HepG2 (cell line): Measurements from ENCODE around the gene ZNF195. TPM values are rescaled to one million over a fixed set of nuclear protein-coding genes. Genes with fewer than 3 reads are reported as not detected.
A peak's percentile ranks its signal among the peaks of the same experiment; 100 is the strongest.

ENCODE experiments used
- KDM3A ChIP-seq: IDR thresholded peaks from 2 replicates; pipeline ENCODE4 v1.6.1; 2018; ENCODE audit warnings: low read depth, missing compliant biosample characterization
- MAF1 ChIP-seq: sonication (generic); formaldehyde crosslinking; IDR thresholded peaks from 2 replicates; pipeline ENCODE4 v1.5.0; 2020; ENCODE audit warnings: missing genetic modification reagents, borderline replicate concordance
- MIER3 ChIP-seq: IDR thresholded peaks from 2 replicates; pipeline ENCODE4 v1.6.1; 2016; ENCODE audit warnings: missing compliant biosample characterization, borderline replicate concordance
- MIXL1 ChIP-seq: IDR thresholded peaks from 2 replicates; pipeline ENCODE4 v1.6.1; 2016
- NFE2L1 ChIP-seq: sonication (generic); formaldehyde crosslinking; IDR thresholded peaks from 2 replicates; pipeline ENCODE4 v1.4.0; 2020; ENCODE audit warnings: missing genetic modification reagents, mild to moderate bottlenecking, borderline replicate concordance
- PHB2 ChIP-seq: fragments of 450-650 bp; IDR thresholded peaks from 2 replicates; pipeline ENCODE4 v1.6.1; 2018; ENCODE audit not compliant: partially characterized antibody
- SMAD3 ChIP-seq: sonication (generic); formaldehyde crosslinking; IDR thresholded peaks from 2 replicates; pipeline ENCODE4 v1.4.0; 2020; ENCODE audit warnings: missing genetic modification reagents
- SUZ12 ChIP-seq: fragments of 150-350 bp; IDR thresholded peaks from 2 replicates; pipeline ENCODE4 v1.6.1; 2014; ENCODE audit warnings: low read depth, low read length
- TBX2 ChIP-seq: sonication (generic); formaldehyde crosslinking; IDR thresholded peaks from 2 replicates; pipeline ENCODE4 v1.5.0; 2020; ENCODE audit warnings: missing genetic modification reagents, mild to moderate bottlenecking, borderline replicate concordance
- XBP1 ChIP-seq: sonication (generic); formaldehyde crosslinking; IDR thresholded peaks from 2 replicates; pipeline ENCODE4 v1.5.0; 2020; ENCODE audit warnings: missing genetic modification reagents
- YEATS4 ChIP-seq: sonication (generic); formaldehyde crosslinking; IDR thresholded peaks from 2 replicates; pipeline ENCODE4 v1.4.0; 2020; ENCODE audit warnings: missing genetic modification reagents, borderline replicate concordance
- ZFX ChIP-seq: sonication (generic); formaldehyde crosslinking; IDR thresholded peaks from 2 replicates; pipeline ENCODE4 v1.4.0; 2020; ENCODE audit warnings: mild to moderate bottlenecking, low read depth, missing genetic modification reagents, moderate library complexity
- ZNF772 ChIP-seq: sonication (generic); formaldehyde crosslinking; IDR thresholded peaks from 2 replicates; pipeline ENCODE4 v1.5.0; 2020; ENCODE audit warnings: mild to moderate bottlenecking, missing genetic modification reagents
- polyA plus RNA-seq, 8 experiments: library from polyadenylated mRNA; depleted of rRNA in 3 of 8; stranded (reverse) in 7 of 8; unstranded in 1 of 8; fragments of >200 nt; fragmentation: Illumina TruSeq in 4 of 8; extraction: Trizol in 4 of 8; gene quantifications; 2 replicates each; pipeline versions ENCODE4 v1.2.1 to v1.2.3, GENCODE V29; 2011 to 2016; ENCODE audit warnings: low read depth in 4 of 8, missing spikeins in 1 of 8, mixed read lengths in 1 of 8; ENCODE audit not compliant: insufficient read depth in 1 of 8
- total RNA-seq, 5 experiments: library from RNA; depleted of rRNA; stranded (reverse); fragments of >200 nt; fragmentation: Illumina TruSeq; extraction: Trizol; gene quantifications; 2 replicates each; pipeline ENCODE4 v1.2.3, GENCODE V29; 2016; ENCODE audit warnings: low read depth in 1 of 5
- TF ChIP-seq, protein P1 (sequence below): sonication (generic); formaldehyde crosslinking; IDR thresholded peaks from 2 replicates; pipeline ENCODE4 v1.8.1; 2022; ENCODE audit warnings: low read depth, mild to moderate bottlenecking, missing genetic modification reagents
- TF ChIP-seq, protein P2 (sequence below): IDR thresholded peaks from 2 replicates; pipeline ENCODE4 v1.6.1; 2016; ENCODE audit warnings: low read depth, missing genetic modification reagents, missing compliant biosample characterization
- TF ChIP-seq, protein P3 (sequence below): sonication (generic); formaldehyde crosslinking; IDR thresholded peaks from 2 replicates; pipeline ENCODE4 v1.4.0; 2020; ENCODE audit warnings: missing genetic modification reagents

ZNF195 gene
- total and polyA plus RNA-seq, 2 of the 13 experiments (the other 11 are each of a cell fraction or from before 2014, with no cell fraction given), result 17.3 to 31.4 TPM

DNA sequence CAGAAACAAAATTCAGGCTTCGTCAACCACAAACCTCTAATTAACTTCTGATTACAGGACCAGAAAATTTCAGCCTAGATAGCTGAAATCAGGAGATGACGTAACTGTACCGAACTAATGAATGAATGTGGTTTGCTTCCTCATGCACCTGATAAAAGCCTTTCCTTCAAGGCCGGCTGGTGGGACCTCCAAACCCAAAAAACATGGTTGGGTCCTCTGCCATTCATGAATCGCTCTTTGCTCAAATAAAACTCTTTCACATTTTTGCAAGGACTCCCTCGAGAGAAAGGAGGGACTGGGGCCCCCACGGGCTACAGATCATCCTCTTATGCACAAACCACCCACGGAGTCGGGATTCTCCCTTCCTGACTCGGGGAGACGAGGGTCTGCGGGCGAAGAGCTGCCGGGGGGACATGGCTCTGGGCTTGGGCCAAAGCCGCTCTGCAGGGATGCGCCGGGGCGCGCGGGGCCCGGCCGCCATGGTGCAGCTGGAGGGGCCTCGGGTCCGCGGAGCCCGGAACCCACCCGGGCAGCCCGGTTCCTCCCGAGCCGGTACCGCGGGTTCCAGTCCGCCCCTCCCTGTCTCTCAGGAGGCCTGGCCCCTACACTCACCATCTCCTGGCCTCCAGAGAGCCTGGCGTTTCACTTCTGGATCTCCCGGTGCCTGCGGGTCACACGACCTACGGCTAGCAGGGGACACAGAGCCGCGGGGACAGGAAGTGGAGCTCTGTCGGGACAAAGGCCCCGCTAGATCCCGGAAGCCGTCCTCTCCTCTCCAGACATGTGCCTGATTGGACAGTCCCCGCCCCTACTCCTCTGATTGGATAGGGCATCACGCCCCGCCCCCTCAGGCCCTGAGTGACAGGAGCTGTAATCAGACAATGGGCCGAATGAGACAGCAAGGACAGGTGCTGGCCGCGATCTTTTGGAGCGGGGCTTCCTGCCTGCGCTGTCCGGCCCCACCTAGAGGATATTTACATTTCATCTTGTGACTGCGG lies at the start of gene ZNF195 (continued):
- 0 out of 2 replicates have a peak, but pooled peaks have one; percentile 21 for TF ChIP-seq ZNF772
- TF ChIP-seq, protein P1, sequence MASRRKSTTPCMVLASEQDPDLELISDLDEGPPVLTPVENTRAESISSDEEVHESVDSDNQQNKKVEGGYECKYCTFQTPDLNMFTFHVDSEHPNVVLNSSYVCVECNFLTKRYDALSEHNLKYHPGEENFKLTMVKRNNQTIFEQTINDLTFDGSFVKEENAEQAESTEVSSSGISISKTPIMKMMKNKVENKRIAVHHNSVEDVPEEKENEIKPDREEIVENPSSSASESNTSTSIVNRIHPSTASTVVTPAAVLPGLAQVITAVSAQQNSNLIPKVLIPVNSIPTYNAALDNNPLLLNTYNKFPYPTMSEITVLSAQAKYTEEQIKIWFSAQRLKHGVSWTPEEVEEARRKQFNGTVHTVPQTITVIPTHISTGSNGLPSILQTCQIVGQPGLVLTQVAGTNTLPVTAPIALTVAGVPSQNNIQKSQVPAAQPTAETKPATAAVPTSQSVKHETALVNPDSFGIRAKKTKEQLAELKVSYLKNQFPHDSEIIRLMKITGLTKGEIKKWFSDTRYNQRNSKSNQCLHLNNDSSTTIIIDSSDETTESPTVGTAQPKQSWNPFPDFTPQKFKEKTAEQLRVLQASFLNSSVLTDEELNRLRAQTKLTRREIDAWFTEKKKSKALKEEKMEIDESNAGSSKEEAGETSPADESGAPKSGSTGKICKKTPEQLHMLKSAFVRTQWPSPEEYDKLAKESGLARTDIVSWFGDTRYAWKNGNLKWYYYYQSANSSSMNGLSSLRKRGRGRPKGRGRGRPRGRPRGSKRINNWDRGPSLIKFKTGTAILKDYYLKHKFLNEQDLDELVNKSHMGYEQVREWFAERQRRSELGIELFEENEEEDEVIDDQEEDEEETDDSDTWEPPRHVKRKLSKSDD (CRISPR knock-in tag), result 0 out of 2 replicates have a peak, but pooled peaks have one; percentile 23
- no peak for TF ChIP-seq PHB2
- TF ChIP-seq, protein P2, sequence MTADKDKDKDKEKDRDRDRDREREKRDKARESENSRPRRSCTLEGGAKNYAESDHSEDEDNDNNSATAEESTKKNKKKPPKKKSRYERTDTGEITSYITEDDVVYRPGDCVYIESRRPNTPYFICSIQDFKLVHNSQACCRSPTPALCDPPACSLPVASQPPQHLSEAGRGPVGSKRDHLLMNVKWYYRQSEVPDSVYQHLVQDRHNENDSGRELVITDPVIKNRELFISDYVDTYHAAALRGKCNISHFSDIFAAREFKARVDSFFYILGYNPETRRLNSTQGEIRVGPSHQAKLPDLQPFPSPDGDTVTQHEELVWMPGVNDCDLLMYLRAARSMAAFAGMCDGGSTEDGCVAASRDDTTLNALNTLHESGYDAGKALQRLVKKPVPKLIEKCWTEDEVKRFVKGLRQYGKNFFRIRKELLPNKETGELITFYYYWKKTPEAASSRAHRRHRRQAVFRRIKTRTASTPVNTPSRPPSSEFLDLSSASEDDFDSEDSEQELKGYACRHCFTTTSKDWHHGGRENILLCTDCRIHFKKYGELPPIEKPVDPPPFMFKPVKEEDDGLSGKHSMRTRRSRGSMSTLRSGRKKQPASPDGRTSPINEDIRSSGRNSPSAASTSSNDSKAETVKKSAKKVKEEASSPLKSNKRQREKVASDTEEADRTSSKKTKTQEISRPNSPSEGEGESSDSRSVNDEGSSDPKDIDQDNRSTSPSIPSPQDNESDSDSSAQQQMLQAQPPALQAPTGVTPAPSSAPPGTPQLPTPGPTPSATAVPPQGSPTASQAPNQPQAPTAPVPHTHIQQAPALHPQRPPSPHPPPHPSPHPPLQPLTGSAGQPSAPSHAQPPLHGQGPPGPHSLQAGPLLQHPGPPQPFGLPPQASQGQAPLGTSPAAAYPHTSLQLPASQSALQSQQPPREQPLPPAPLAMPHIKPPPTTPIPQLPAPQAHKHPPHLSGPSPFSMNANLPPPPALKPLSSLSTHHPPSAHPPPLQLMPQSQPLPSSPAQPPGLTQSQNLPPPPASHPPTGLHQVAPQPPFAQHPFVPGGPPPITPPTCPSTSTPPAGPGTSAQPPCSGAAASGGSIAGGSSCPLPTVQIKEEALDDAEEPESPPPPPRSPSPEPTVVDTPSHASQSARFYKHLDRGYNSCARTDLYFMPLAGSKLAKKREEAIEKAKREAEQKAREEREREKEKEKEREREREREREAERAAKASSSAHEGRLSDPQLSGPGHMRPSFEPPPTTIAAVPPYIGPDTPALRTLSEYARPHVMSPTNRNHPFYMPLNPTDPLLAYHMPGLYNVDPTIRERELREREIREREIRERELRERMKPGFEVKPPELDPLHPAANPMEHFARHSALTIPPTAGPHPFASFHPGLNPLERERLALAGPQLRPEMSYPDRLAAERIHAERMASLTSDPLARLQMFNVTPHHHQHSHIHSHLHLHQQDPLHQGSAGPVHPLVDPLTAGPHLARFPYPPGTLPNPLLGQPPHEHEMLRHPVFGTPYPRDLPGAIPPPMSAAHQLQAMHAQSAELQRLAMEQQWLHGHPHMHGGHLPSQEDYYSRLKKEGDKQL (CRISPR knock-in tag), result no peak
- TF ChIP-seq NFE2L1 (CRISPR knock-in tag), result peak; percentile 64; the same call in 1 of the 2 replicates
- no peak for TF ChIP-seq XBP1 (CRISPR knock-in tag)
- peak; percentile 63 for TF ChIP-seq TBX2 (CRISPR knock-in tag)
- no peak for TF ChIP-seq MIXL1 (CRISPR knock-in tag)
- TF ChIP-seq KDM3A, result no peak; the same call in 1 of the 2 replicates
- no peak for TF ChIP-seq SUZ12
- no peak; the same call in 1 of the 2 replicates for TF ChIP-seq SMAD3 (CRISPR knock-in tag)
- TF ChIP-seq MAF1 (CRISPR knock-in tag), result no peak
- TF ChIP-seq, protein P3, sequence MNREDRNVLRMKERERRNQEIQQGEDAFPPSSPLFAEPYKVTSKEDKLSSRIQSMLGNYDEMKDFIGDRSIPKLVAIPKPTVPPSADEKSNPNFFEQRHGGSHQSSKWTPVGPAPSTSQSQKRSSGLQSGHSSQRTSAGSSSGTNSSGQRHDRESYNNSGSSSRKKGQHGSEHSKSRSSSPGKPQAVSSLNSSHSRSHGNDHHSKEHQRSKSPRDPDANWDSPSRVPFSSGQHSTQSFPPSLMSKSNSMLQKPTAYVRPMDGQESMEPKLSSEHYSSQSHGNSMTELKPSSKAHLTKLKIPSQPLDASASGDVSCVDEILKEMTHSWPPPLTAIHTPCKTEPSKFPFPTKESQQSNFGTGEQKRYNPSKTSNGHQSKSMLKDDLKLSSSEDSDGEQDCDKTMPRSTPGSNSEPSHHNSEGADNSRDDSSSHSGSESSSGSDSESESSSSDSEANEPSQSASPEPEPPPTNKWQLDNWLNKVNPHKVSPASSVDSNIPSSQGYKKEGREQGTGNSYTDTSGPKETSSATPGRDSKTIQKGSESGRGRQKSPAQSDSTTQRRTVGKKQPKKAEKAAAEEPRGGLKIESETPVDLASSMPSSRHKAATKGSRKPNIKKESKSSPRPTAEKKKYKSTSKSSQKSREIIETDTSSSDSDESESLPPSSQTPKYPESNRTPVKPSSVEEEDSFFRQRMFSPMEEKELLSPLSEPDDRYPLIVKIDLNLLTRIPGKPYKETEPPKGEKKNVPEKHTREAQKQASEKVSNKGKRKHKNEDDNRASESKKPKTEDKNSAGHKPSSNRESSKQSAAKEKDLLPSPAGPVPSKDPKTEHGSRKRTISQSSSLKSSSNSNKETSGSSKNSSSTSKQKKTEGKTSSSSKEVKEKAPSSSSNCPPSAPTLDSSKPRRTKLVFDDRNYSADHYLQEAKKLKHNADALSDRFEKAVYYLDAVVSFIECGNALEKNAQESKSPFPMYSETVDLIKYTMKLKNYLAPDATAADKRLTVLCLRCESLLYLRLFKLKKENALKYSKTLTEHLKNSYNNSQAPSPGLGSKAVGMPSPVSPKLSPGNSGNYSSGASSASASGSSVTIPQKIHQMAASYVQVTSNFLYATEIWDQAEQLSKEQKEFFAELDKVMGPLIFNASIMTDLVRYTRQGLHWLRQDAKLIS, result no peak
- peak; percentile 98 for TF ChIP-seq ZFX (CRISPR knock-in tag)
- TF ChIP-seq YEATS4 (CRISPR knock-in tag), result peak; percentile 84; the same call in 1 of the 2 replicates
- 0 out of 2 replicates have a peak, but pooled peaks have one; percentile 18 for TF ChIP-seq MIER3
